Measurements from ENCODE around the gene BCAP31. TPM values are rescaled to one million over a fixed set of nuclear protein-coding genes. Genes with fewer than 3 reads are reported as not detected.

BCAP31 gene
- total RNA-seq, 1 experiment from 2014 or later, result 522 TPM

GRCh38 chrX:153702336-153703035 lies 21.7 kb downstream of the BCAP31 start:
- ChIA-PET POLR2A (ENCODE audit: unreplicated experiment) (no interaction called here), CTCF (no interaction called here)
- H3K36me3 ChIP-seq (ENCODE audit: low read depth), result no peaks in the 10 kb centered on the region; the same call in 1 of the 2 replicates

GRCh38 chrX:153701706-153702105 lies 22.5 kb downstream of the BCAP31 start:
- Histone ChIP-seq H3K36me3 (ENCODE audit: low read depth) (no peaks in the 10 kb centered on the region), H3K9me2 (ENCODE audit: insufficient read depth) (no peaks in the 10 kb centered on the region), H3K4me1 (replicated peaks; ENCODE audit: insufficient read depth) (no peaks in the 10 kb centered on the region), H3K27me3 (ENCODE audit: insufficient read depth, low read depth) (no peaks in the 10 kb centered on the region), H3K4me2 (no peak overlapping the region), H3F3A (ENCODE audit: insufficient read depth, low read depth) (no peaks in the 10 kb centered on the region), H2AFZ (no peak overlapping the region), H4K20me1 (ENCODE audit: insufficient read depth) (no peaks in the 10 kb centered on the region), H3K27ac (no peak overlapping the region), H3K79me2 (ENCODE audit: low read depth) (no peaks in the 10 kb centered on the region), H3K4me3 (no peak overlapping the region), H3K9me3 (ENCODE audit: insufficient read depth, low read depth) (no peaks in the 10 kb centered on the region)
- ChIA-PET CTCF (no interaction called here), POLR2A (ENCODE audit: unreplicated experiment) (no interaction called here)
- no peak for DNase-seq
- intact Hi-C loops (cut with micrococcal nuclease; ENCODE audit: unreplicated experiment), result loop anchor here (10.0 kb wide), 1 partner anchor 183 kb away; the partner anchor contains the start of gene L1CAM
- BruUV-seq (replicated peaks), result no TSS peak
- TF ChIP-seq CTCF (conservative IDR thresholded peaks at IDR 0.05), result no peak
- no peak for TF ChIP-seq EZH2 (IDR thresholded peaks at IDR 0.05; ENCODE audit: low read depth)

More at GRCh38 chrX:153702336-153703035, 21.7 kb downstream of the BCAP31 start:
- Histone ChIP-seq H3K9me3 (ENCODE audit: insufficient read depth, low read depth) (no peaks in the 10 kb centered on the region), H3K27ac (no peak overlapping the region), H3K4me1 (replicated peaks; ENCODE audit: insufficient read depth) (no peaks in the 10 kb centered on the region), H3K9me2 (ENCODE audit: insufficient read depth) (no peaks in the 10 kb centered on the region), H3K4me2 (no peak overlapping the region), H2AFZ (no peak overlapping the region), H4K20me1 (ENCODE audit: insufficient read depth) (peaks cover 5% of the 10 kb centered on the region), H3K27me3 (ENCODE audit: insufficient read depth, low read depth) (no peaks in the 10 kb centered on the region), H3K4me3 (no peak overlapping the region), H3F3A (ENCODE audit: insufficient read depth, low read depth) (no peaks in the 10 kb centered on the region), H3K79me2 (ENCODE audit: low read depth) (no peaks in the 10 kb centered on the region)
- DNase-seq, result no peak
- no peak for TF ChIP-seq CTCF (conservative IDR thresholded peaks at IDR 0.05)
- no peak for TF ChIP-seq EZH2 (IDR thresholded peaks at IDR 0.05; ENCODE audit: low read depth)
- no TSS peak for BruUV-seq (replicated peaks)
- intact Hi-C loops (cut with micrococcal nuclease; ENCODE audit: unreplicated experiment), result loop anchor here (10.0 kb wide), 1 partner anchor 182 kb away; the partner anchor contains the start of gene L1CAM

- H3F3A ChIP-seq (ENCODE audit: insufficient read depth, low read depth), result no peaks in the 10 kb centered on the region
- H2AFZ ChIP-seq, result no peak overlapping the region
- H3K79me2 ChIP-seq (ENCODE audit: low read depth), result no peaks in the 10 kb centered on the region
- no peak overlapping the region for H3K4me3 ChIP-seq
- H3K9me2 ChIP-seq (ENCODE audit: insufficient read depth), result no peaks in the 10 kb centered on the region
- no peak overlapping the region for H3K4me2 ChIP-seq
- TF ChIP-seq CTCF (conservative IDR thresholded peaks at IDR 0.05) (no peak), EZH2 (IDR thresholded peaks at IDR 0.05; ENCODE audit: low read depth) (no peak)
- H3K9me3 ChIP-seq (ENCODE audit: insufficient read depth, low read depth), result no peaks in the 10 kb centered on the region
- H3K36me3 ChIP-seq (ENCODE audit: low read depth), result no peaks in the 10 kb centered on the region
- no TSS peak for BruUV-seq (replicated peaks)
- no peak for DNase-seq
- H4K20me1 ChIP-seq (ENCODE audit: insufficient read depth), result no peaks in the 10 kb centered on the region
- ChIA-PET CTCF (no interaction called here), POLR2A (ENCODE audit: unreplicated experiment) (no interaction called here)
- H3K27ac ChIP-seq, result no peak overlapping the region
- H3K4me1 ChIP-seq (replicated peaks; ENCODE audit: insufficient read depth), result no peaks in the 10 kb centered on the region
- intact Hi-C loops (cut with micrococcal nuclease; ENCODE audit: unreplicated experiment), result loop anchor here (10.0 kb wide), 1 partner anchor 184 kb away; the partner anchor contains the start of gene L1CAM
- no peaks in the 10 kb centered on the region for H3K27me3 ChIP-seq (ENCODE audit: insufficient read depth, low read depth)
Observed at GRCh38 chrX:153700967-153701366, 23.2 kb downstream of the BCAP31 start.
